GM12878 (cell line): Measurements from ENCODE around the gene FXYD3. TPM values are rescaled to one million over a fixed set of nuclear protein-coding genes. Genes with fewer than 3 reads are reported as not detected.

Experiments used
- ATAC-seq: fragments of 200-7000 bp; cut with Tn5 transposase; 3 replicates; pipeline ENCODE4 v1.9.1; 2020; ENCODE audit warnings: mild to moderate bottlenecking, moderate library complexity
- BruUV-seq: library from RNA; stranded (reverse); fragments of 400-500 nt; replicated peaks from 2 replicates; lab custom pipeline; 2021; lab: Mats Ljungman, UMichigan
- CTCF ChIA-PET: fragments of 300-600 bp; sonication (Branson Sonifier 250); formaldehyde crosslinking; extraction: SDS; loops from one replicate; lab custom pipeline; 2021; ENCODE audit warnings: inconsistent platforms; lab: Yijun Ruan, JAX
- POLR2A ChIA-PET: fragments of 350-600 bp; formaldehyde crosslinking; extraction: SDS; loops from one replicate; lab custom pipeline; 2021; ENCODE audit warnings: inconsistent platforms; lab: Charles Lee
- RAD21 ChIA-PET: fragments of 300-600 bp; sonication (Branson Sonifier 250); formaldehyde crosslinking; loops from one replicate; lab custom pipeline; 2023; ENCODE audit warnings: antibody characterized with exemption; ENCODE audit not compliant: unreplicated experiment; lab: Charles Lee
- SMC1A ChIA-PET: fragments of 300-600 bp; sonication (Branson Sonifier 250); formaldehyde crosslinking; loops from one replicate; lab custom pipeline; 2023; ENCODE audit not compliant: unreplicated experiment, uncharacterized antibody; lab: Charles Lee
- DNase-seq: peaks from one replicate; pipeline ENCODE4 v3.0.0-alpha.2; 2011; ENCODE audit warnings: low read depth, low spot score
- FAIRE-seq: peaks from 3 replicates; lab custom pipeline; 2011; peaks lifted over from hg19 to GRCh38; lab: Jason Lieb, UNC
- H2AFZ ChIP-seq: 2 replicates; pipeline ENCODE4 v1.6.0; 2011; ENCODE audit warnings: low read depth, low read length, control low read depth; ENCODE audit not compliant: control insufficient read depth
- H3K27ac ChIP-seq: 2 replicates; pipeline ENCODE4 v1.5.1; 2011; ENCODE audit warnings: control low read depth; ENCODE audit not compliant: control insufficient read depth, insufficient read depth
- H3K27me3 ChIP-seq, 2 experiments: replicated peaks in 1 of 2; 2 replicates each; pipeline versions ENCODE4 v1.6.0 to v1.6.1; 2011; ENCODE audit warnings: low read length in 1 of 2; ENCODE audit not compliant: control insufficient read depth in 2 of 2, insufficient read depth in 2 of 2
- H3K36me3 ChIP-seq, 2 experiments: 2 replicates each; pipeline ENCODE4 v1.5.1; 2011; ENCODE audit warnings: low read length in 1 of 2; ENCODE audit not compliant: control insufficient read depth in 2 of 2, insufficient read depth in 2 of 2
- H3K4me1 ChIP-seq: 2 replicates; pipeline ENCODE4 v1.6.1; 2011; ENCODE audit warnings: mild to moderate bottlenecking, low read length, moderate library complexity, mixed read lengths; ENCODE audit not compliant: control insufficient read depth, insufficient read depth
- H3K4me2 ChIP-seq: 2 replicates; pipeline ENCODE4 v1.6.0; 2011; ENCODE audit warnings: control low read depth; ENCODE audit not compliant: control insufficient read depth, insufficient read depth
- H3K4me3 ChIP-seq: fragments of 200-600 bp; sonication (generic); 2 replicates; pipeline ENCODE4 v1.5.1; 2016
- H3K79me2 ChIP-seq: 2 replicates; pipeline ENCODE4 v1.6.0; 2011; ENCODE audit warnings: low read length; ENCODE audit not compliant: control insufficient read depth, insufficient read depth
- H3K9ac ChIP-seq: 2 replicates; pipeline ENCODE4 v1.8.0; 2011; ENCODE audit warnings: low read length, control low read depth, mixed read lengths; ENCODE audit not compliant: control insufficient read depth, insufficient read depth
- H3K9me3 ChIP-seq: replicated peaks from 3 replicates; pipeline ENCODE4 v1.5.1; 2011; ENCODE audit warnings: mild to moderate bottlenecking, low read length; ENCODE audit not compliant: control insufficient read depth, insufficient read depth
- H4K20me1 ChIP-seq: 2 replicates; pipeline ENCODE4 v1.6.0; 2011; ENCODE audit not compliant: control insufficient read depth, insufficient read depth
- MYC ChIP-seq: IDR thresholded peaks from 2 replicates; pipeline ENCODE4 v1.6.1; 2011; ENCODE audit warnings: mild to moderate bottlenecking, low read length, moderate library complexity, inconsistent platforms; ENCODE audit not compliant: insufficient read depth, insufficient replicate concordance, insufficient read length, severe bottlenecking
- TBL1XR1 ChIP-seq: IDR thresholded peaks from 2 replicates; pipeline ENCODE4 v1.6.1; 2012; ENCODE audit warnings: low read depth, low read length, improper control_type of control experiment
- TCF12 ChIP-seq: IDR thresholded peaks from 2 replicates; pipeline ENCODE4 v1.6.1; 2011; ENCODE audit warnings: low read depth, mild to moderate bottlenecking, low read length
- TCF7 ChIP-seq: IDR thresholded peaks from 2 replicates; pipeline ENCODE4 v1.6.1; 2014; ENCODE audit warnings: antibody characterized with exemption, borderline replicate concordance
- WGBS: methylation state at CpG from one replicate; pipeline ENCODE4 v1.1.6; 2016; ENCODE audit warnings: low lambda C conversion rate; ENCODE audit not compliant: insufficient replicate concordance, insufficient coverage; ENCODE audit errors: missing lambda C conversion rate; 5-methylcytosine and 5-hydroxymethylcytosine counted together
- in situ Hi-C: fragments of 300-500 bp; cut with MboI; formaldehyde crosslinking; loops from 9 replicates; pipeline ENCODE4 v1.14.3; 2018; ENCODE audit warnings: mixed read lengths
- intact Hi-C: fragments of 100-400 bp; cut with micrococcal nuclease; formaldehyde crosslinking; loops from one replicate; pipeline ENCODE4 v1.14.2; 2022; ENCODE audit not compliant: unreplicated experiment
- polyA plus RNA-seq, 11 experiments: library from polyadenylated mRNA; depleted of rRNA in 4 of 11; unstranded in 6 of 11; stranded (reverse) in 5 of 11; fragments of >200 nt; fragmentation: Nextera tagmentation in 4 of 11; fragmentation: Illumina TruSeq in 1 of 11; extraction: Ambion mirVana in 4 of 11; extraction: Trizol in 1 of 11; gene quantifications; 1 replicate in 1 of 11; 2 replicates in 10 of 11; pipeline versions ENCODE4 v1.2.1 to v1.2.3, GENCODE V29; 2011 to 2016; ENCODE audit warnings: inconsistent platforms in 2 of 11, missing spikeins in 2 of 11, low read depth in 1 of 11
- total RNA-seq, 4 experiments: library from RNA; depleted of rRNA in 3 of 4; stranded (reverse); fragments of >200 nt in 3 of 4; fragmentation: Illumina TruSeq in 1 of 4; extraction: Trizol in 1 of 4; gene quantifications; 2 replicates each; pipeline versions ENCODE4 v1.2.1 to v1.2.3, GENCODE V29; 2013 to 2021
- TF ChIP-seq, protein P1 (sequence below): IDR thresholded peaks from 2 replicates; pipeline ENCODE4 v1.6.1; 2012; ENCODE audit warnings: improper control_type of control experiment, low read depth, low read length; ENCODE audit not compliant: insufficient replicate concordance
- TF ChIP-seq, protein P2 (sequence below): fragments of 450-650 bp; IDR thresholded peaks from 2 replicates; pipeline ENCODE4 v1.6.1; 2017; ENCODE audit warnings: antibody characterized with exemption, mild to moderate bottlenecking, moderate library complexity

The FXYD3 gene
- total and polyA plus RNA-seq, 10 of the 15 experiments (the other 5 are each of a cell fraction or from before 2014, with no cell fraction given): 0.09 to 0.44 TPM; not detected in 8

DNA sequence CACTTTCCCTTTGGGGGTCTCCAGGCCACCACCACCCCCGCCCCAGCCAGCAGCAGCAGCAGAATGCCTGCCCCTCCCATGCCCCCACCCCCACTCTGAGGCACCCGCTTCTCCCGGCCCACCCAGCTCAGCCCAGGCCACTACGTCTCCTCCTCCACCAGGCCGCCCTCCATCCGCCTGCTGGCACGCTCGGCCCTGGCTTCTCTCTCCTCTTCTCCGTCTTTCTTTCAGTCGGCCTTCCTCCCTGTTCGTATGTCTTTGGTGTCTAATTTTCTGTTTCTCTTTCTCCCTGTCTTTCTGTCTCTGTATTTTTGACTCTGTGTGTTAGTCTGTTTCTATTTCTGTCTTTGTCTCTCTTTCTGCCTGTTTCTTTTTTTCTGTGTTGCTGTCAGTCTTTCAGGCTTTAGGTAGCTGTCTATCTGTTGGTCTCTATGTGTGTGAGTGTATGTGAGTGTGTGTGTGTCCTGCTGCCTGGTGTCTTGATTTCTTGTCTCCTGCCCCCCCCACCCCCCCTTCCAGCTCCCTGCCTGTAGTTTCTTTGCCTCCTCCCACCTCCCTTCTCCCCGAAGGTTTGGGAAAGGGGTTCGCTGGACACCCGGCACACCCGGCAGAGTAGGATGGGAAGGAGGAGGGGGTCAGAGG, 19.1 kb downstream of the FXYD3 start, which contains the start of gene LGI4:
Gene LGI4 (minus strand): TSS at position 459 of the 642 bp plus-strand sequence. CDS start 379 bp downstream, at position 80.
- Histone ChIP-seq H3K27ac (no peak within 1 kb of the TSS), H4K20me1 (no peaks in the 10 kb centered on the region), H3K4me3 (no peak within 1 kb of the TSS), H3K4me1 (peaks cover 4% of the 10 kb centered on the region; the same call in 1 of the 2 replicates), H2AFZ (no peak within 1 kb of the TSS), H3K4me2 (no peak within 1 kb of the TSS), H3K27me3 (no peaks in the 10 kb centered on the region), H3K9me3 (no peaks in the 10 kb centered on the region), H3K36me3 (no peaks in the 10 kb centered on the region), H3K9ac (no peak within 1 kb of the TSS), H3K79me2 (no peaks in the 10 kb centered on the region)
- CTCF ChIA-PET: interaction anchor here (0.8 to 5.0 kb wide), 14 partner anchors 7 to 134 kb away, joined by 3 to 75 read pairs (median 6); partner anchors contain the start of genes FXYD3 and GRAMD1A
- 29% methylated on average over 5 of the region's 15 CpGs for WGBS
- in situ Hi-C loops: loop anchor here (5.0 kb wide), 1 partner anchor 67 kb away; no protein-coding TSS in a partner anchor
- intact Hi-C loops: loop anchor here (1.0 to 10.0 kb wide), 3 partner anchors 20 to 160 kb away; no protein-coding TSS in a partner anchor
- BruUV-seq: no TSS peak
- no peak for TF ChIP-seq MYC
- TF ChIP-seq, protein P1, sequence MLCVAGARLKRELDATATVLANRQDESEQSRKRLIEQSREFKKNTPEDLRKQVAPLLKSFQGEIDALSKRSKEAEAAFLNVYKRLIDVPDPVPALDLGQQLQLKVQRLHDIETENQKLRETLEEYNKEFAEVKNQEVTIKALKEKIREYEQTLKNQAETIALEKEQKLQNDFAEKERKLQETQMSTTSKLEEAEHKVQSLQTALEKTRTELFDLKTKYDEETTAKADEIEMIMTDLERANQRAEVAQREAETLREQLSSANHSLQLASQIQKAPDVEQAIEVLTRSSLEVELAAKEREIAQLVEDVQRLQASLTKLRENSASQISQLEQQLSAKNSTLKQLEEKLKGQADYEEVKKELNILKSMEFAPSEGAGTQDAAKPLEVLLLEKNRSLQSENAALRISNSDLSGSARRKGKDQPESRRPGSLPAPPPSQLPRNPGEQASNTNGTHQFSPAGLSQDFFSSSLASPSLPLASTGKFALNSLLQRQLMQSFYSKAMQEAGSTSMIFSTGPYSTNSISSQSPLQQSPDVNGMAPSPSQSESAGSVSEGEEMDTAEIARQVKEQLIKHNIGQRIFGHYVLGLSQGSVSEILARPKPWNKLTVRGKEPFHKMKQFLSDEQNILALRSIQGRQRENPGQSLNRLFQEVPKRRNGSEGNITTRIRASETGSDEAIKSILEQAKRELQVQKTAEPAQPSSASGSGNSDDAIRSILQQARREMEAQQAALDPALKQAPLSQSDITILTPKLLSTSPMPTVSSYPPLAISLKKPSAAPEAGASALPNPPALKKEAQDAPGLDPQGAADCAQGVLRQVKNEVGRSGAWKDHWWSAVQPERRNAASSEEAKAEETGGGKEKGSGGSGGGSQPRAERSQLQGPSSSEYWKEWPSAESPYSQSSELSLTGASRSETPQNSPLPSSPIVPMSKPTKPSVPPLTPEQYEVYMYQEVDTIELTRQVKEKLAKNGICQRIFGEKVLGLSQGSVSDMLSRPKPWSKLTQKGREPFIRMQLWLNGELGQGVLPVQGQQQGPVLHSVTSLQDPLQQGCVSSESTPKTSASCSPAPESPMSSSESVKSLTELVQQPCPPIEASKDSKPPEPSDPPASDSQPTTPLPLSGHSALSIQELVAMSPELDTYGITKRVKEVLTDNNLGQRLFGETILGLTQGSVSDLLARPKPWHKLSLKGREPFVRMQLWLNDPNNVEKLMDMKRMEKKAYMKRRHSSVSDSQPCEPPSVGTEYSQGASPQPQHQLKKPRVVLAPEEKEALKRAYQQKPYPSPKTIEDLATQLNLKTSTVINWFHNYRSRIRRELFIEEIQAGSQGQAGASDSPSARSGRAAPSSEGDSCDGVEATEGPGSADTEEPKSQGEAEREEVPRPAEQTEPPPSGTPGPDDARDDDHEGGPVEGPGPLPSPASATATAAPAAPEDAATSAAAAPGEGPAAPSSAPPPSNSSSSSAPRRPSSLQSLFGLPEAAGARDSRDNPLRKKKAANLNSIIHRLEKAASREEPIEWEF: no peak
- no peak for TF ChIP-seq TBL1XR1
- no peak for TF ChIP-seq TCF7
- TF ChIP-seq TCF12: no peak
- TF ChIP-seq, protein P2, sequence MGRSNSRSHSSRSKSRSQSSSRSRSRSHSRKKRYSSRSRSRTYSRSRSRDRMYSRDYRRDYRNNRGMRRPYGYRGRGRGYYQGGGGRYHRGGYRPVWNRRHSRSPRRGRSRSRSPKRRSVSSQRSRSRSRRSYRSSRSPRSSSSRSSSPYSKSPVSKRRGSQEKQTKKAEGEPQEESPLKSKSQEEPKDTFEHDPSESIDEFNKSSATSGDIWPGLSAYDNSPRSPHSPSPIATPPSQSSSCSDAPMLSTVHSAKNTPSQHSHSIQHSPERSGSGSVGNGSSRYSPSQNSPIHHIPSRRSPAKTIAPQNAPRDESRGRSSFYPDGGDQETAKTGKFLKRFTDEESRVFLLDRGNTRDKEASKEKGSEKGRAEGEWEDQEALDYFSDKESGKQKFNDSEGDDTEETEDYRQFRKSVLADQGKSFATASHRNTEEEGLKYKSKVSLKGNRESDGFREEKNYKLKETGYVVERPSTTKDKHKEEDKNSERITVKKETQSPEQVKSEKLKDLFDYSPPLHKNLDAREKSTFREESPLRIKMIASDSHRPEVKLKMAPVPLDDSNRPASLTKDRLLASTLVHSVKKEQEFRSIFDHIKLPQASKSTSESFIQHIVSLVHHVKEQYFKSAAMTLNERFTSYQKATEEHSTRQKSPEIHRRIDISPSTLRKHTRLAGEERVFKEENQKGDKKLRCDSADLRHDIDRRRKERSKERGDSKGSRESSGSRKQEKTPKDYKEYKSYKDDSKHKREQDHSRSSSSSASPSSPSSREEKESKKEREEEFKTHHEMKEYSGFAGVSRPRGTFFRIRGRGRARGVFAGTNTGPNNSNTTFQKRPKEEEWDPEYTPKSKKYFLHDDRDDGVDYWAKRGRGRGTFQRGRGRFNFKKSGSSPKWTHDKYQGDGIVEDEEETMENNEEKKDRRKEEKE: no peak
- RAD21 ChIA-PET: interaction anchor here (1.2 to 3.0 kb wide), 3 partner anchors 65 to 91 kb away, joined by 3 to 30 read pairs (median 4); no protein-coding TSS in a partner anchor
- POLR2A ChIA-PET: no interaction called here
- FAIRE-seq (no peak), DNase-seq (no peak), ATAC-seq (no peak)
- SMC1A ChIA-PET: interaction anchor here (0.9 to 3.8 kb wide), 3 partner anchors 18 to 80 kb away, joined by 3 to 30 read pairs (median 10); partner anchors contain the start of gene FXYD3
